Measurements from ENCODE around the gene FKBP9. TPM values are rescaled to one million over a fixed set of nuclear protein-coding genes. Genes with fewer than 3 reads are reported as not detected.
"Not testable (repeated sequence)": the region's sequence is repeated elsewhere in the genome, so short reads cannot be mapped to it uniquely, and the experiment has no call there.

FKBP9 gene
- total and polyA plus RNA-seq, 2 of the 4 experiments (the other 2 are of a cell fraction) = 126 to 191 TPM

DNA sequence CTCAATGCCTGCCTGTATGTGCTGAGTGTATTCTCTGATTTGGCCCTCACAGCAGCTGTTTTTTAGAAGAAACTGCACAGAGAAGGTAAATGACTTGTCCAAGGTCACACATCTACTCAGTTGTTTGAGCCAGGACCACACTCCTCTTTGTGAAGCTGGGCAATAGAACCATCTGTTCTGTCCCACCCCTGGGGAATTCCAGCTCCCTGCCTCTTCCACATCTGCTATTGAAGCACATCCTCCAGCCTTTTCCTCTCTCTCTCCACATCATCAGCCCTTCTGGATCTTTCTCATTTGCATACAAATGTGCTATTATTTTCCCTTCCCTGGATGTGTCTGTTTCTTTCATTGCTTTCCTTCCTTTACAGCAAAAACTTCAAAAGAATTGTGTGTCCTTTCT lies 45.9 kb downstream of the FKBP9 start:
- H2BK20ac ChIP-seq (ENCODE audit: low read depth, low read length); H2BK120ac ChIP-seq (ENCODE audit: low read depth, low read length); H3K4me1 ChIP-seq (ENCODE audit: control insufficient read depth, insufficient read depth, low read length); H4K5ac ChIP-seq (ENCODE audit: low read depth, low read length); POLR2A ChIA-PET (ENCODE audit: unreplicated experiment); H2BK5ac ChIP-seq (ENCODE audit: low read depth, low read length, poor library complexity, severe bottlenecking); H3K79me1 ChIP-seq (ENCODE audit: low read depth in 1 of 2, low read length in 2 of 2); H3K23ac ChIP-seq (ENCODE audit: low read depth, low read length); H2AK5ac ChIP-seq (ENCODE audit: low read depth, low read length); H4K91ac ChIP-seq (ENCODE audit: insufficient read depth, low read depth, low read length); H2BK15ac ChIP-seq (ENCODE audit: low read depth, low read length); DNase-seq; CTCF ChIA-PET; H4K8ac ChIP-seq (ENCODE audit: low read depth in 2 of 2, low read length in 2 of 2); H3K4me2 ChIP-seq (ENCODE audit: low read depth, low read length); H4K20me1 ChIP-seq (ENCODE audit: insufficient read depth, low read length); H3K27me3 ChIP-seq (ENCODE audit: control insufficient read depth, insufficient read depth, low read length); intact Hi-C loops (cut with micrococcal nuclease); H2AFZ ChIP-seq (replicated peaks; ENCODE audit: low read length, poor library complexity); H3K9me1 ChIP-seq (ENCODE audit: insufficient read depth, low read length); H3K9me3 ChIP-seq (ENCODE audit: control insufficient read depth, insufficient read depth, low read length); ATAC-seq (ENCODE audit: low read depth); H3K27ac ChIP-seq (ENCODE audit: insufficient read depth, low read length); H3K4ac ChIP-seq (ENCODE audit: low read depth, low read length); H3K14ac ChIP-seq (replicated peaks; ENCODE audit: low read depth, low read length); H3K9ac ChIP-seq (ENCODE audit: low read depth, low read length); BruUV-seq (replicated peaks); dilution Hi-C loops (cut with HindIII; ENCODE audit: low sequenced_read_pairs, unreplicated experiment); in situ Hi-C loops (cut with MboI; ENCODE audit: low sequenced_read_pairs); H2AK9ac ChIP-seq (replicated peaks; ENCODE audit: low read depth, low read length, poor library complexity); H3K4me3 ChIP-seq (ENCODE audit: insufficient read depth, low read depth, low read length); H3K18ac ChIP-seq (ENCODE audit: low read depth, low read length); H3K56ac ChIP-seq (ENCODE audit: extremely low read depth, insufficient read depth, low read length): not testable (repeated sequence)
- H3K36me3 ChIP-seq (ENCODE audit: control insufficient read depth, insufficient read depth, low read length) = peaks cover 21% of the 10 kb centered on the region

DNA sequence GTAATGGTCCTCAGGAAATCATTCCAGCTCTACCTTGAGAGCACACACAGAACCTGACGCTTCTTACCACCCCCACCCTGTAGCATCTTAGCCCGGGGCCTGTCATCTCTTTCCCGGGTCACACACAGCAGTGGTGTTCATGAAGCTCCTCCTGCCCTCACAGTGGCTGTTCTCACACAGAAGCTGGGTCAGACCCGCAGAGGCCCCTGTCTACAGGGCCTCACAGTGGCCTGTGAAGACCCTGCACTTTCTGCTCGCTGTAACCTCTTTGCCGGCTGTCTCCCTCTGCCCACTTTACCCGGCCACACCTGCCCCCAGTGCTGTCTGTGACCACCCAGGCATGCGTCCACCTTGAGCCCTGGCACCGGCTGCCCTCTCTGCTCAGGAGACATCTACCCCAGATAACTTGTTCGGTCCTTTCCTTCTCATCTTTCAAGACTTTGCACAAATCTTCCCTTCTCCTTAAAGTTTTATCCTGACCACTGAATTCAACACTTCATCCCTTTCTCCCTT lies 46.9 kb downstream of the FKBP9 start:
- H3K27me3 ChIP-seq (ENCODE audit: control insufficient read depth, insufficient read depth, low read length); dilution Hi-C loops (cut with HindIII; ENCODE audit: low sequenced_read_pairs, unreplicated experiment); H3K56ac ChIP-seq (ENCODE audit: extremely low read depth, insufficient read depth, low read length); H3K14ac ChIP-seq (replicated peaks; ENCODE audit: low read depth, low read length); intact Hi-C loops (cut with micrococcal nuclease); H2BK120ac ChIP-seq (ENCODE audit: low read depth, low read length); H4K91ac ChIP-seq (ENCODE audit: insufficient read depth, low read depth, low read length); H2BK5ac ChIP-seq (ENCODE audit: low read depth, low read length, poor library complexity, severe bottlenecking); H3K23ac ChIP-seq (ENCODE audit: low read depth, low read length); CTCF ChIA-PET; H2BK15ac ChIP-seq (ENCODE audit: low read depth, low read length); H3K4ac ChIP-seq (ENCODE audit: low read depth, low read length); H4K5ac ChIP-seq (ENCODE audit: low read depth, low read length); H3K4me1 ChIP-seq (ENCODE audit: control insufficient read depth, insufficient read depth, low read length); BruUV-seq (replicated peaks); H4K20me1 ChIP-seq (ENCODE audit: insufficient read depth, low read length); H3K4me2 ChIP-seq (ENCODE audit: low read depth, low read length); H3K79me1 ChIP-seq (ENCODE audit: low read depth in 1 of 2, low read length in 2 of 2); POLR2A ChIA-PET (ENCODE audit: unreplicated experiment); ATAC-seq (ENCODE audit: low read depth); H2AK5ac ChIP-seq (ENCODE audit: low read depth, low read length); H2AFZ ChIP-seq (replicated peaks; ENCODE audit: low read length, poor library complexity); H3K27ac ChIP-seq (ENCODE audit: insufficient read depth, low read length); H2AK9ac ChIP-seq (replicated peaks; ENCODE audit: low read depth, low read length, poor library complexity); H3K9me1 ChIP-seq (ENCODE audit: insufficient read depth, low read length); H2BK20ac ChIP-seq (ENCODE audit: low read depth, low read length); H3K9ac ChIP-seq (ENCODE audit: low read depth, low read length); DNase-seq; H3K4me3 ChIP-seq (ENCODE audit: insufficient read depth, low read depth, low read length); H3K9me3 ChIP-seq (ENCODE audit: control insufficient read depth, insufficient read depth, low read length); H4K8ac ChIP-seq (ENCODE audit: low read depth in 2 of 2, low read length in 2 of 2); in situ Hi-C loops (cut with MboI; ENCODE audit: low sequenced_read_pairs); H3K18ac ChIP-seq (ENCODE audit: low read depth, low read length): not testable (repeated sequence)
- 60% methylated on average over 6 of the region's 10 CpGs; no CpG with 5 or more reads in 1 of the 2 experiments for WGBS, 2 experiments (ENCODE audit: extremely low coverage in 2 of 2, insufficient read length in 1 of 2)
- H3K36me3 ChIP-seq (ENCODE audit: control insufficient read depth, insufficient read depth, low read length) = peaks cover 21% of the 10 kb centered on the region
